Measurements from ENCODE around the gene P3H4.
"Not testable (repeated sequence)": the region's sequence is repeated elsewhere in the genome, so short reads cannot be mapped to it uniquely, and the experiment has no call there.

Gene P3H4

DNA sequence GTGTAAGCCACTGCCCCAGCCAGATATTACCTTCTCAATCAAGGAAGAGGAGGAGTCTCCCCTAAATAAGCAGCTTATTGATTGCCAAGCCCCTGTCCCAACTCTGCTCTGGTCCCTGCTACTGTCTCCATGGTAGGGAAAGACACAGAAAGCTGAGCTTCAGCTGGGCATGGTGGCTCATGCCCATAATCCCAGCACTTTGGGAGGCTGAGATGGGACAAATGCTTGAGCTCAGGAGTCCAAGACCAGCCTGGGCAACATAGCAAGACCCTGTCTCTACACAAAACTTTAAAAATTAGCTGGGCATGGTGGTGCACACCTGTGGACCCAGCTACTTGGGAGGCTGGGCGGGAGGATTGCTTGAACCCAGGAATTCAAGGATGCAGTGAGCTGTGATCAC lies 31.8 kb downstream of the P3H4 start:
- in situ Hi-C loops (cut with HindIII; ENCODE audit: low sequenced_read_pairs) = no loop called here

GRCh38 chr17:41777574-41778188 lies 34.1 kb downstream of the P3H4 start:
- peak; percentile 94 for DNase-seq (ENCODE audit: low read depth)

More for the DNA sequence above, 31.8 kb downstream of the P3H4 start:
- DNase-seq (ENCODE audit: low read depth) = no peak
- no peak overlapping the region for H3K4me3 ChIP-seq (ENCODE audit: low read depth, low read length)
- TF ChIP-seq, protein P1, sequence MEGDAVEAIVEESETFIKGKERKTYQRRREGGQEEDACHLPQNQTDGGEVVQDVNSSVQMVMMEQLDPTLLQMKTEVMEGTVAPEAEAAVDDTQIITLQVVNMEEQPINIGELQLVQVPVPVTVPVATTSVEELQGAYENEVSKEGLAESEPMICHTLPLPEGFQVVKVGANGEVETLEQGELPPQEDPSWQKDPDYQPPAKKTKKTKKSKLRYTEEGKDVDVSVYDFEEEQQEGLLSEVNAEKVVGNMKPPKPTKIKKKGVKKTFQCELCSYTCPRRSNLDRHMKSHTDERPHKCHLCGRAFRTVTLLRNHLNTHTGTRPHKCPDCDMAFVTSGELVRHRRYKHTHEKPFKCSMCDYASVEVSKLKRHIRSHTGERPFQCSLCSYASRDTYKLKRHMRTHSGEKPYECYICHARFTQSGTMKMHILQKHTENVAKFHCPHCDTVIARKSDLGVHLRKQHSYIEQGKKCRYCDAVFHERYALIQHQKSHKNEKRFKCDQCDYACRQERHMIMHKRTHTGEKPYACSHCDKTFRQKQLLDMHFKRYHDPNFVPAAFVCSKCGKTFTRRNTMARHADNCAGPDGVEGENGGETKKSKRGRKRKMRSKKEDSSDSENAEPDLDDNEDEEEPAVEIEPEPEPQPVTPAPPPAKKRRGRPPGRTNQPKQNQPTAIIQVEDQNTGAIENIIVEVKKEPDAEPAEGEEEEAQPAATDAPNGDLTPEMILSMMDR (IDR thresholded peaks at IDR 0.05; ENCODE audit: low read depth, low read length, missing control alignments) = no peak

DNA sequence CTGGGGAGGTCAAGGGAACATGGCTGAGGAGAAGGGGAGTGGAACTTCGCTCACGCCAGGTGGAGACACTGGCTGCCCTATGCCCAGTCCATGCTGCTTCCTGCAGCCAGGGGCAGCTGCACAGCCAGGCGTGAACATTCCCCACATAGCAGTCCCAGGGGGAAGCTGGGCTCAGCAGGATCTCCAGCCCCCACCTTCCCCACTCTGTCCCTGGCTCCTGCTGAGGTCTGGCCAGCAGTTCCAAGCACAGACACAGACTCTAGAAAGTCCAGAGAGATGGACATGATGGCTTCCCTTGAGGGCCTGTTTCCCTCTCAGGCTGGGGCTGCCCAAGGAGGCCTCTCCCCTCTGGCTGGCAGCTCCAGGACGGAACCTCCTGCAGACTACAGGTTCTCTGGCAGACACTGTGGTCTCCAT lies 34.6 kb downstream of the P3H4 start:
- in situ Hi-C loops (cut with HindIII; ENCODE audit: low sequenced_read_pairs) = no loop called here
- no peak for DNase-seq (ENCODE audit: low read depth)
- TF ChIP-seq, protein P1 (IDR thresholded peaks at IDR 0.05; ENCODE audit: low read depth, low read length, missing control alignments) = peak; percentile 31
- H3K4me3 ChIP-seq (ENCODE audit: low read depth, low read length) = no peak overlapping the region

More at GRCh38 chr17:41777574-41778188, 34.1 kb downstream of the P3H4 start:
- no peak overlapping the region for H3K4me3 ChIP-seq (ENCODE audit: low read depth, low read length)
- TF ChIP-seq, protein P1 (IDR thresholded peaks at IDR 0.05; ENCODE audit: low read depth, low read length, missing control alignments) = peak; percentile 5
- in situ Hi-C loops (cut with HindIII; ENCODE audit: low sequenced_read_pairs) = no loop called here

DNA sequence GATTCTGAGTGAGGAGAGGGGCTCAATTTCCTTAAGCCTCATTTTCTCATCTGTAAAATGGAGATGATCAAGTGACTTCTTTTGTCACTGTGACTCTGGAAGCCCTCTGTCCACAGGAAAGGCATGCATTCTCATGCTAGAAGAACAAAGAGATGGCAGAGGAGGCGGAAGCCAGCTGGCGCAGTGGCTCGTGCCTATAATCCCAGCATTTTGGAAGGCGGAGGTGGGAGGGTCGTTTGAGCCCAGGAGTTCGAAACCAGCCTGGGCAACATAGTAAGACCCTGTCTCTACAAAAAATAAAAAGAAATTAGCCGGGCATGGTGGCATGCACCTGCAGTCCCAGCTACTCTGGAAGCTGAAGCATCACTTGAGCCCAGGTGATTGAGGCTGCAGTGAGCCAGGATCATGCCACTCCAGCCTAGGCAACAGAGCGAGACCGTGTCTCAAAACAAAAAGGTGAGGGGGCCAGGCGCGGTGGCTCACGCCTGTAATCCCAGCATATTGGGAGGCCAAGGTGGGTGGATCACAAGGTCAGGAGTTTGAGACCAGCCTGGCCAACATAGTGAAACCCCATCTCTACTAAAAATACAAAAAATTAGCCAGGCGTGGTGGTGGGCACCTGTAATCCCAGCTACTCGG lies 35.4 kb downstream of the P3H4 start:
- in situ Hi-C loops (cut with HindIII; ENCODE audit: low sequenced_read_pairs) = not testable (repeated sequence)

DNA sequence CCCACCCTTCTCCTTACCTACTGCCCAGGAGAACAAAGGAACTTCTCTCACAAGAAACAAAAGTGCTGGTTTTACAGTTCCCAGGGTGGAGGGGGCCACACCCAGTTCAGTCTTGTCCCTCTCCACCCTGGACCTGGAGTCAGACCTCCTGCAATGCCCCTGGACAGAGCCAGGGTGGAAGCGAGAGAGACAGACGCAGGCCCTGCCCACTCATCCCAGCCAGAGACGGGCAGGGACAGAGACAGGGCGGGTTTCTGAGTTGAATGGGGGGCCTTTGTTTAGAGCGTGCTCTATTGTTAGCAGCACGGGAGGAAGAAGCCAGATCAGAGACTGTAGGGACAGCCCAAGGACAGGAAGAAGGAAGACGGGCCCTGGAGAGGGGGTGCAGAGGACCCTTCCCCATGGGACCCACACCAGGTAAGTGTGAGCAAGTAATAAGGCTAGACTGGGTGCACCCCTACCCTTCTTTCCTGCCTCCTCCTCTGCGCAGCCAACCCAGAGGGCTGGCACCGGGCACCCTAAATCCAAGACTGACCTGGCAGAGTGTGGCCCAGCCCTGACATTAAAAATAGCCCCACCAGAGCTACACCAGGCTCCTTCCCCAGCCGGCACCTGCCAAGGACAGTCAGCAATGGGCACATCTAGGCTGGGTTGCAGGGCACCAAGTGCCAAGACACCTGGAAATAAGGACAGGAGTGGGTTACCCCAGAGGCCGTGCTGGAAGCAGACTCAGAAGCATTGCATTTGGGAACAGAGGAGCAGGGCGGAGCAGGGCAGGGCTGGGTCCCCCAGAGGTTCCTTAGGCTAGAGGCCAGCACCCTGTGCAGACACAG lies 36.1 kb downstream of the P3H4 start:
- no peak for DNase-seq (ENCODE audit: low read depth)
- TF ChIP-seq, protein P1 (IDR thresholded peaks at IDR 0.05; ENCODE audit: low read depth, low read length, missing control alignments) = no peak
- H3K4me3 ChIP-seq (ENCODE audit: low read depth, low read length) = no peak overlapping the region
- in situ Hi-C loops (cut with HindIII; ENCODE audit: low sequenced_read_pairs) = no loop called here

More for the DNA sequence above, 35.4 kb downstream of the P3H4 start:
- DNase-seq (ENCODE audit: low read depth); H3K4me3 ChIP-seq (ENCODE audit: low read depth, low read length): not testable (repeated sequence)

DNA sequence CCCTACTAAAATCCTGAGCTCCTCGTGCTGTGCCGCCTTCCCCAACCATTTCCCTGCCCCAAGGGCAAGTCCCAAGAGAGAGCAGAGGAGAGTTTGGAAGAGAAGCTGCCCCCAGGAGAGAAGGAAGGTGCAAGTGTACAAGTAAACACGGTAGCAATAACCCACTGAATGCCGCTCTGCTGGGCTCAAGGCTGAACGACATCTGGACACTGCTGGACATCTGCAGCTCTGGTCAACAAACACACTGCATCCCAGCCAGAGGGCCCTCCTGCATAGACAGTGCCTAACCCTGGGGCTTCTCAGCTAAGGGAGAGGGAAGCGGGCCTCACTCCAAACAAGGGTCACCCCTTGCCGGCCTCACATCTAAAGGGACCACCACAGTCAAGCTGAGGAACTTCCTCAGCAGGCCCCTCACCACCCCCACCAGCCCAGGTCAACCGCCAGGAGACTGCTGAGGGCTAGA lies 38.0 kb downstream of the P3H4 start:
- TF ChIP-seq, protein P1 (IDR thresholded peaks at IDR 0.05; ENCODE audit: low read depth, low read length, missing control alignments) = no peak
- no peak for DNase-seq (ENCODE audit: low read depth)
- no peak overlapping the region for H3K4me3 ChIP-seq (ENCODE audit: low read depth, low read length)
- in situ Hi-C loops (cut with HindIII; ENCODE audit: low sequenced_read_pairs) = no loop called here
